Brain microvascular endothelial cell (primary cell): Measurements from ENCODE around the gene TMEM95.
"Not testable (repeated sequence)": the region's sequence is repeated elsewhere in the genome, so short reads cannot be mapped to it uniquely, and the experiment has no call there.

Experiments
- DNase-seq: peaks from one replicate; pipeline ENCODE4 v3.0.0-alpha.2; 2020
- H3K27ac ChIP-seq: fragments of 250-450 bp; sonication (Bioruptor Pico); 2 replicates; pipeline ENCODE4 v1.5.1; 2020; ENCODE audit warnings: mild to moderate bottlenecking, moderate library complexity
- H3K27me3 ChIP-seq: fragments of 250-450 bp; sonication (Bioruptor Pico); replicated peaks from 2 replicates; pipeline ENCODE4 v1.5.1; 2020; ENCODE audit warnings: mild to moderate bottlenecking
- H3K36me3 ChIP-seq: fragments of 250-450 bp; sonication (Bioruptor Pico); replicated peaks from 2 replicates; pipeline ENCODE4 v1.5.1; 2020; ENCODE audit warnings: mild to moderate bottlenecking
- H3K4me3 ChIP-seq: 2 replicates; pipeline ENCODE4 v1.5.1; 2011; ENCODE audit warnings: low read depth, mild to moderate bottlenecking, control low read depth, low read length, moderate library complexity
- CTCF ChIP-seq: IDR thresholded peaks from 2 replicates; pipeline ENCODE4 v1.5.1; 2011; ENCODE audit warnings: low read depth, mild to moderate bottlenecking, moderate library complexity, low read length, control low read depth, inconsistent platforms; ENCODE audit errors: missing control alignments
- in situ Hi-C: cut with HindIII; loops from 2 replicates; pipeline ENCODE4 v1.10.0; 2017; ENCODE audit warnings: low sequenced_read_pairs, low pct_ligation_motif_present

Gene TMEM95

GRCh38 chr17:7334938-7335538, 19.9 kb upstream of the TMEM95 start:
- no peak overlapping the region for H3K27ac ChIP-seq
- in situ Hi-C loops = no loop called here
- DNase-seq = no peak
- no peaks in the 10 kb centered on the region for H3K36me3 ChIP-seq
- H3K27me3 ChIP-seq = no peaks in the 10 kb centered on the region
- no peak overlapping the region for H3K4me3 ChIP-seq
- no peak for TF ChIP-seq CTCF

- DNase-seq, in situ Hi-C loops, H3K36me3 ChIP-seq, H3K27me3 ChIP-seq, H3K4me3 ChIP-seq, H3K27ac ChIP-seq: not testable (repeated sequence)
Measured at GRCh38 chr17:7335765-7336164, 19.2 kb upstream of the TMEM95 start.

DNA sequence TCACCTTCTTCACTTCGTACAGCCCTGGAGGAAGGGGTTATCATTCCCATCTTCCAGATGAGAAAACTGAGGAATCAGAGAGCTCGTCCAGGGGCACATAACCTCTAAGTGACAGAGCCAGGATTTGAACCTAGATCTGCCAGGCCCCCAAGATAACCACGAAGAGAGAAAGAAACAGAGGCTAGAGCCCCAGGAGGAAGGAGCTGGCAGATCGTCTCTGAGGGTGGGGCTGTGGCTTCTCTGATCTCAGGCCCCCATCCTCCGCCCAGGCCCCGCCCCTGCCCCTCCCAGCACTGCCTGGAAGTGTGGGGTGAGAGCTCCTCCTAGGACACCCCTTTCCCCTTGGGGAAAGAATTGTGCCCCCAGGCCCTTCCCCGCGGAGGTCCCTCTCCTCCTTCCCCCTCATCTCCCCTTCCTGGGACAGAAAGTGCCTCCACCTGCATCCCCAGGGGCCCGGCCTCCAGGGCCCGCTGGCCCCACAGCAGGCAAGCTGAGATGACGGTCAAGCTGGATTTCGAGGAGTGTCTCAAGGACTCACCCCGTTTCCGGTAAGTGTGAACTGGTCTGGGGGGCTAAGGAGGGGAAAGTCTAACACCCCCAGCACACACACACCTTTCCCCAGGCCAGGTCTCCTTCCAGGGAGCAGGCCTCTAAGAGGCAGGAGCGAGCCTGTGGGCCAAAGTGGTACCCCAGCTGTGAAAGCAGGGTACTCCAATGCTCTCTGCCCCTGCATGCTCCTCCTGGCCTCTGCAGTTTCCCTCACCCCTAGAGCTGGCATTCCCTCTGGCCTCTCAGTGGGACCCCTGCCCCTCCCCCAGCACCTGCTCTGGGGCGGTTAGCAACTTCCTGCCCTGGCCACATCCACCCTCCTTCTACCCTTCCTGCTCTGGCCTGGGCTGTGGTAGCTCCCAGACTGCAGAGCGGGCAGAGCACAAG, 18.4 kb upstream of the TMEM95 start, which contains the start of gene ACAP1:
Gene ACAP1, plus strand, starts transcription at position 290 of the 936 bp plus-strand sequence. Its CDS starts 206 bp downstream, at position 496.
- Histone ChIP-seq H3K27ac (no peak within 1 kb of the TSS), H3K4me3 (no peak within 1 kb of the TSS), H3K36me3 (no peaks in the 10 kb centered on the region), H3K27me3 (no peaks in the 10 kb centered on the region)
- DNase-seq = no peak
- no peak for TF ChIP-seq CTCF
- in situ Hi-C loops = no loop called here

DNA sequence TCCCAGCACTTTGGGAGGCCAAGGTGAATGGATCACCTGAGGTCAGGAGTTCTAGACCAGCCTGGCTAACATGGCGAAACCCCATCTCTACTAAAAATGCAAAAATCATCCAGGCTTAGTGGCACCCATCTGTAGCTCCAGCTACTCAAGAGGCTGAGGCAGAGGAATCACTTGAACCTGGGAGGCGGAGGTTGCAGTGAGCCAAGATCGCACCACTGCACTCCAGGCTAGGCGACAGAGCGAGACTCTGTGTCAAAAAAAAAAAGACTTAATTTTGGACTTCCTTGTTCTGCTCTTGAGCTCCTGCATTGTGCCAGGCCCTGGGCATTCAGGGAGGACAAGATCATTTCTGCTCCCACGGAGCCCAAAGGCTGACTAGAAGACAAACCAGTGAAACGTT, 17.4 kb upstream of the TMEM95 start:
- H3K4me3 ChIP-seq, H3K27ac ChIP-seq, in situ Hi-C loops, H3K36me3 ChIP-seq, DNase-seq, H3K27me3 ChIP-seq: not testable (repeated sequence)

DNA sequence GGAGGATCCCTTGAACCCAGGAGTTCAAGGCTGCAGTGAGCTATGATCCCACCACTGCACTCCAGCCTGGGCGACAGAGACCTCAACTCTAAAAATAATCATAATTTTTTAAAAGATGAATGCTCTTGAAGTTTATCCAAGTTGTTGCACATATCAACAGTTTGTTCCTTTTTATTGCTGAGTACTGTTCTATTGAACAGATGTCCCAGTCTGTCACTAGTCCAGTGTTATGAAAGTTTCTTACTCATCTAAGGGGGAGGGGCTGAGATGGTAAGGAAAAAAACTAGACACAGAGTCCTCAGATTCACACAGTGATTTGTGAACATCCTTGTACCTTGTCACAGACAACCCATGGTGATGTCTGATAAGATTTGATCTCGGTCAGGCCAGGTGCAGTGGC, 14.8 kb upstream of the TMEM95 start:
- in situ Hi-C loops = no loop called here
- no peaks in the 10 kb centered on the region for H3K36me3 ChIP-seq
- no peak overlapping the region for H3K27ac ChIP-seq
- no peak for TF ChIP-seq CTCF
- no peak for DNase-seq
- H3K27me3 ChIP-seq = no peaks in the 10 kb centered on the region
- no peak overlapping the region for H3K4me3 ChIP-seq

GRCh38 chr17:7341842-7342241, 13.1 kb upstream of the TMEM95 start:
- Histone ChIP-seq H3K27ac (no peak overlapping the region), H3K27me3 (no peaks in the 10 kb centered on the region), H3K36me3 (no peaks in the 10 kb centered on the region), H3K4me3 (no peak overlapping the region)
- in situ Hi-C loops = no loop called here
- DNase-seq = no peak
- TF ChIP-seq CTCF = no peak
